Measurements from ENCODE around the gene DCLRE1B.

DCLRE1B gene

DNA sequence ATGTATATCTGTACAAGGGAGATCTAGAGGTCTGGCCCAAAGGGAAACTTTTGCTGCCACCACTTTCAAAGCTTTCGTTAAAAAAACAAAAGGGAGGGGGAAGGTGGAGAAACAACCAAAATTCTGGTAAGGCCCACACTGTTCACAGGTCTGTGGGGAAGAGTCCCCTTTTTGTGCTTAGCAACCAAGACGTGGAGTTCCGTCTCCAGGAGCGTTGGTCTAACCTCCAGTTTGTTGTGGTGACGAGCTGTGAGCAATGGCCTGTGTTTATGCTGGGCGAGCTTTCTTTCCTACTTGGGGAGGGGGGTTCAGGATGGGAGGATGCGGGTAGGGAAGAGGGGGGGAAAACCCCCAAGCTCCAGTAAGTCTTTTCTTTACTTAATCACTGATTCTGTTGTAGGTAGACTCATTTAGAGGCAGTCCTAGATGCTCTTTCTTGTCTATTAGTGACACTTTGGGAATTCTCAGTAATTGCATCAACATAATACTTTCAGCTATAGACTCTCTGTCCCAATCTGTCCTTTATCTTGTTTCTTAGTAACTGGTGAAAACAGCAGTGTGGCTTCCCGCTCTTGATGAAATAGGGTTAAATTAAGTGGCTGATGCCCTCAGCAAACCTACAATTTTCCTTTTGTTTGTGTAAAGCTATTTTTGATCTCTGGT lies 25.5 kb downstream of the DCLRE1B start:
- TF ChIP-seq, protein P1, sequence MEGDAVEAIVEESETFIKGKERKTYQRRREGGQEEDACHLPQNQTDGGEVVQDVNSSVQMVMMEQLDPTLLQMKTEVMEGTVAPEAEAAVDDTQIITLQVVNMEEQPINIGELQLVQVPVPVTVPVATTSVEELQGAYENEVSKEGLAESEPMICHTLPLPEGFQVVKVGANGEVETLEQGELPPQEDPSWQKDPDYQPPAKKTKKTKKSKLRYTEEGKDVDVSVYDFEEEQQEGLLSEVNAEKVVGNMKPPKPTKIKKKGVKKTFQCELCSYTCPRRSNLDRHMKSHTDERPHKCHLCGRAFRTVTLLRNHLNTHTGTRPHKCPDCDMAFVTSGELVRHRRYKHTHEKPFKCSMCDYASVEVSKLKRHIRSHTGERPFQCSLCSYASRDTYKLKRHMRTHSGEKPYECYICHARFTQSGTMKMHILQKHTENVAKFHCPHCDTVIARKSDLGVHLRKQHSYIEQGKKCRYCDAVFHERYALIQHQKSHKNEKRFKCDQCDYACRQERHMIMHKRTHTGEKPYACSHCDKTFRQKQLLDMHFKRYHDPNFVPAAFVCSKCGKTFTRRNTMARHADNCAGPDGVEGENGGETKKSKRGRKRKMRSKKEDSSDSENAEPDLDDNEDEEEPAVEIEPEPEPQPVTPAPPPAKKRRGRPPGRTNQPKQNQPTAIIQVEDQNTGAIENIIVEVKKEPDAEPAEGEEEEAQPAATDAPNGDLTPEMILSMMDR (IDR thresholded peaks at IDR 0.05) = no peak

DNA sequence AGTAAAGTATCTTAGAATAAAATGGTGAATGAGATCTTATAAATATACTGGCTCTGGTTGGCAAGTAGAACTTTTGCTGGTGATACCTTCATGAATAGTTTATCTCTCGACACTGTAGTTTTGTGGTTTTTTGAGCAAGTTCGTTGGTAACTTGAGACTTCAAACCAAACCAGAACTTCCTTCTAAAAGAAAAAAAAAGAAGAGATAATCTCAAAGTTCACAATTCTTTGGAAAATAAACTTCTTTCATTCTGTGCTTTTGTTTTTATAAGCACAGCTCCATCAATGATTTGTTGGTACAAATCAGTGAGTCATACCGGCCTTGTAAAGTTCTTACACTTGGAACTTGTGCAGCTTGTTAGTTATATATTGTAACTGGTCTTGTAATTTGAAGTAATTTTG lies 26.3 kb downstream of the DCLRE1B start:
- TF ChIP-seq, protein P1 (IDR thresholded peaks at IDR 0.05) = no peak

DNA sequence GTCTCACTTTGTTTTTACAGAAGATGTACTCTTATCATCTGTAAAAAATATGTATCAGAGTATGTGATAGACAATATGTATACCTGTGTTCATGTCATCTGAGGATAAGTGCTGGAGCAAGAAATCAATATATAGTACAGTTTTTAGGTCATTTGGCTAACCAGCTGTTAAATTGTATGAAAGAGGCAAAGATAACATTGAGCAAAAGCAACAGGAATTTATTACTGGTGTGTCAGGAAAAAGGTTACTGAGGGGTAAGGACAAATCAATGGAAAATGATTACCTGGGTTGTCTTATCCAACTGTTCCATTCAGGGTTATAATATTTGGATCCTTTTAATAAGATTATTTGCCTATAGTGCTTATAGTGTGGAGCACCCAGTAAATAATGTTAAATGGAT lies 28.9 kb downstream of the DCLRE1B start:
- TF ChIP-seq, protein P1 (IDR thresholded peaks at IDR 0.05) = no peak

DNA sequence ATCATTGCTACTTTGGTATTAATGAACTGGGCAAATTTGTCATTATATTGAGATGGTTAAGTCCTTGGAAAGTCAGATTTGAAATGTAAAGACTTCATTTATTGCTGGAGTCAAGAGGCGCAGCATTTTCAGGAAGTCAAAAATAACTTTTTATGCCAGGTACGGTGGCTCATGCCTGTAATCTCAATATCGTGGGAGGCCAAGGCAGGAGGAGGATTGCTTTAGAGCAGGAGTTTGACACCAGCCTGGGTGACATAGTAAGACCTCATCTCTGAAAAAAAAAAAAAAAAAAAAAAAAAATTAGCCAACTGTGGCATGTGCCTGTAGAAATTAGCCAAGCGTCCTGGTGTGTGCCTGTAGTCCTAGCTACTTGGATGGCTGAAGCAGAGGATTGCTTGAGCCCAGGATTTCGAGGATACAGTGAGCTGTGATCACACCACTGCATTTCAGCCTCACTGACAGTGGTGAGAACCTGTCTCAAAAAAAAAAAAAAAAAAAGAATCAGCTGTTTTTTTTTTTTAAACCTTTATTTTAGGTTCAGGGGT lies 29.5 kb downstream of the DCLRE1B start:
- TF ChIP-seq, protein P1 (IDR thresholded peaks at IDR 0.05) = no peak

DNA sequence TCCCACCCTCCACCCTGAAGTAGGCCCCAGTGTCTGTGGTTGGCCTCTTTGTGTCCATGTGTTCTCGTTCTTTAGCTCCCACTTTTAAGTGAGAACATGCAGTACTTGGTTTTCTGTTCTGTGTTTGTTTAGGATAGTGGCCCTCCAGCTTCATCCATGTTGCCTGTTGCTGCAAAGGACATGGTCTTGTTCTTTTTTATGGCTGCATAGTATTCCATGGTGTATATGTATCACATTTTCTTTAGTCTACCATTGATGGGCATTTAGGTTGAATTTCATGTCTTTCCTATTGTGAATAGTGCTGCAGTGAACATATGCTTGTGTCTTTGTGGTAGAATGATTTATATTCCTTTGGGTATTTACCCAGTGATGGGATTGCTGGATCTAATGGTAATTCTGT lies 30.1 kb downstream of the DCLRE1B start:
- TF ChIP-seq, protein P1 (IDR thresholded peaks at IDR 0.05) = no peak

DNA sequence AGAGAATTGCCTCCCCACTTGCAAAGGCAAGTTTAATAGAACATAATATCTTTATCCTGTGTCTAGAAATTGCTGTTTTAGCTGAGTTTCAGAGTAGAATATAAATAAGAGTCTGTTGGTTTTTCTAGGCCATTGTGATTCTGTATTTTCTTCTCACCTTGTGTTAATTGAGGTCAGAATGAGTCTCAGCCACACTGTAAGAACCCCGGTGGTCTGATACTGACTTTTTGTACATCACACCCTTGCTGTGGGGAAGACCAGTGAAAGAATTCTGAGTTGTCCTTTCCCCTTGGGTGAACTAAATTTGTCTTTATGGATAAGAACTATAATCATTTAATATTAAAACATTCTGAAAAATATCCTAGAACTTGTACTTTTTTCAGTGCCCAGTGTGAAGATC lies 30.8 kb downstream of the DCLRE1B start:
- TF ChIP-seq, protein P1 (IDR thresholded peaks at IDR 0.05) = no peak

DNA sequence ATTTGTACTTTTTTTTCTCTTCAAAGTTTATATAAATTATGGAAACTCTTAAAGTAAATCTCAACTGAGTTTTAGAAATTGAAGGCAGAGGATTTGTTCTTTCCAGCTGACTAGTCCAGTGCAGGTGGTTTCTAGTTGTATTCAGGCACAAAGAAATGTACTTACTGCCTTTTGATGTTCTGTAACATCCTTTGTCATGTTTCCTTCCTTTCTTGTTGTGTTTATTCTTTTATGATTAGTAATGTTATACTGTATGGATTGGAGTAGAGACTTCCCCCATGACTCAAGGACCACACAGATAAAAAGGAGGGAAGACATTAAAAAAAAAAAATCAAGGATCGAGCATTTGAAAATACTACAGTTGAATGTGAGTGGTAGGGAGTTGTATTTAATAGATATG lies 32.0 kb downstream of the DCLRE1B start:
- TF ChIP-seq, protein P1 (IDR thresholded peaks at IDR 0.05) = no peak

DNA sequence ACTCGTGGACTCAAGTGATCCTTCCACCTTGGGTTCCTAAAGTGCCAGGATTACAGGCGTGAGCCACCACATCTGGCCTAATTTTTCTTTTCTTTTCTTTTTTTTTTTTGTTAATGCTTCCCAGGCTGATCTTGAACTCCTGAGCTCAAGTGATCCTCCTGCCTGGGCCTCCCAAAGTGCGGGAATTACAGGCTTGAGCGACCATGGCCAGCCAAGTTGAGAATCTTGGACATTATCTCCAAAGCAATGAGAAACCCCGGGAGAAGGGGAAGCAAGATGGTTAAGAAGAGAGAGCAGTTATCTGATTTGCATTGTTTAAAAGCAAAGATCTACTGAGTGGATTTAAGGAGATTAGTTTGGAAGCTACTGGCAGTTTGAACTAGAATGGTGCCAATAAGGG lies 33.1 kb downstream of the DCLRE1B start:
- TF ChIP-seq, protein P1 (IDR thresholded peaks at IDR 0.05) = no peak

Measured in LNCAP (cell line).